K562 (cell line): Measurements from ENCODE around the gene ADTRP. TPM values are rescaled to one million over a fixed set of nuclear protein-coding genes. Genes with fewer than 3 reads are reported as not detected.

ENCODE experiments used
- ATAC-seq: fragments of 200-7000 bp; cut with Tn5 transposase; 3 replicates; pipeline ENCODE4 v1.9.1; 2020; ENCODE audit warnings: moderate library complexity
- BruUV-seq: library from RNA; stranded (reverse); fragments of 400-500 nt; replicated peaks from 2 replicates; lab custom pipeline; 2021; lab: Mats Ljungman, UMichigan
- CTCF ChIA-PET: fragments of 300-600 bp; formaldehyde crosslinking; extraction: SDS; loops from one replicate; lab custom pipeline; 2021; ENCODE audit warnings: low intra/inter-chr PET ratio; lab: Yijun Ruan, JAX
- POLR2A ChIA-PET: fragments of 300-600, 350-650 bp; sonication (Branson Sonifier 250); formaldehyde crosslinking; extraction: SDS; loops from one replicate; lab custom pipeline; 2021; ENCODE audit warnings: antibody characterized with exemption, inconsistent platforms; lab: Yijun Ruan, JAX
- DNase-seq, 4 experiments: peaks; one replicate each; pipeline versions ENCODE4 v3.0.0 to v3.0.0-alpha.2; 2011 to 2018; ENCODE audit warnings: low spot score in 3 of 4, mixed read lengths in 3 of 4; ENCODE audit errors: extremely low read depth in 1 of 4
- FAIRE-seq: peaks from 2 replicates; lab custom pipeline; 2011; peaks lifted over from hg19 to GRCh38; lab: Jason Lieb, UNC
- H2AFZ ChIP-seq: 2 replicates; pipeline ENCODE4 v1.6.0; 2011; ENCODE audit warnings: low read depth, low read length, control low read depth, inconsistent platforms
- H3K27ac ChIP-seq: fragments of 200-600 bp; 3 replicates; pipeline ENCODE4 v1.8.0; 2011; ENCODE audit warnings: low read depth, mild to moderate bottlenecking, control low read depth, inconsistent platforms, low read length, moderate library complexity, mixed read lengths; ENCODE audit errors: extremely low read depth
- H3K27me3 ChIP-seq, 2 experiments: fragments of 300-600 bp in 1 of 2; 2 replicates in 1 of 2; 3 replicates in 1 of 2; pipeline versions ENCODE4 v1.6.0 to v1.8.0; 2011; ENCODE audit warnings: inconsistent platforms in 2 of 2, low read length in 2 of 2, mild to moderate bottlenecking in 1 of 2, mixed read lengths in 1 of 2, moderate library complexity in 1 of 2; ENCODE audit not compliant: control insufficient read depth in 2 of 2, insufficient read depth in 2 of 2
- H3K36me3 ChIP-seq: fragments of 300-600 bp; 3 replicates; pipeline ENCODE4 v1.8.0; 2011; ENCODE audit warnings: mild to moderate bottlenecking, low read length, inconsistent platforms; ENCODE audit not compliant: control insufficient read depth, insufficient read depth
- H3K4me1 ChIP-seq, 2 experiments: fragments of 200-600 bp in 1 of 2; replicated peaks in 1 of 2; 2 replicates in 1 of 2; 3 replicates in 1 of 2; pipeline versions ENCODE4 v1.5.1 to v1.8.0; 2011; ENCODE audit warnings: inconsistent platforms in 2 of 2, low read length in 2 of 2, mild to moderate bottlenecking in 1 of 2, mixed read lengths in 1 of 2, moderate library complexity in 1 of 2; ENCODE audit not compliant: control insufficient read depth in 2 of 2, insufficient read depth in 2 of 2
- H3K4me2 ChIP-seq: 2 replicates; pipeline ENCODE4 v1.6.1; 2011; ENCODE audit warnings: low read length, control low read depth, inconsistent platforms, mixed read lengths; ENCODE audit not compliant: insufficient read depth
- H3K4me3 ChIP-seq: fragments of 200-600 bp; sonication (generic), shearing (Covaris generic); 2 replicates; pipeline ENCODE4 v1.5.1; 2016; ENCODE audit warnings: control low read depth, inconsistent platforms
- H3K79me2 ChIP-seq: fragments of 200-600 bp; 3 replicates; pipeline ENCODE4 v1.8.0; 2011; ENCODE audit warnings: low read length, inconsistent platforms; ENCODE audit not compliant: control insufficient read depth, insufficient read depth
- H3K9ac ChIP-seq, 2 experiments: 2 replicates each; pipeline versions ENCODE4 v1.6.0 to v1.6.1; 2011; ENCODE audit warnings: low read depth in 2 of 2, low read length in 2 of 2, control low read depth in 1 of 2, inconsistent platforms in 1 of 2, mild to moderate bottlenecking in 1 of 2, mixed read lengths in 1 of 2; ENCODE audit not compliant: insufficient read depth in 1 of 2
- H3K9me1 ChIP-seq: one replicate; pipeline ENCODE4 v1.6.0; 2011; ENCODE audit warnings: inconsistent platforms, mild to moderate bottlenecking, low read length, moderate library complexity; ENCODE audit not compliant: control insufficient read depth, insufficient read depth
- H3K9me3 ChIP-seq: replicated peaks from 2 replicates; pipeline ENCODE4 v1.5.1; 2011; ENCODE audit warnings: low read depth, low read length, inconsistent platforms; ENCODE audit not compliant: control insufficient read depth, insufficient read depth
- H4K20me1 ChIP-seq: replicated peaks from 2 replicates; pipeline ENCODE4 v1.6.1; 2011; ENCODE audit warnings: low read length, inconsistent platforms, mixed read lengths; ENCODE audit not compliant: control insufficient read depth, insufficient read depth
- BCL6 ChIP-seq: fragments of 250-450 bp; sonication (Bioruptor Pico); IDR thresholded peaks from 2 replicates; pipeline ENCODE4 v1.4.0; 2020
- BRD4 ChIP-seq: fragments of 200-600 bp; sonication (generic); IDR thresholded peaks from 2 replicates; pipeline ENCODE4 v1.6.1; 2017; ENCODE audit warnings: inconsistent platforms
- C11orf30 ChIP-seq: fragments of 450-650 bp; IDR thresholded peaks from 2 replicates; pipeline ENCODE4 v1.6.1; 2016; ENCODE audit warnings: low read depth, mild to moderate bottlenecking
- E4F1 ChIP-seq: fragments of 250-450 bp; sonication (Bioruptor Pico); IDR thresholded peaks from 2 replicates; pipeline ENCODE4 v1.5.0; 2021; ENCODE audit warnings: mild to moderate bottlenecking, borderline replicate concordance
- FOXM1 ChIP-seq, 2 experiments: fragments of 450-650 bp in 1 of 2; sonication (generic) in 1 of 2; formaldehyde crosslinking in 1 of 2; IDR thresholded peaks; 2 replicates each; pipeline versions ENCODE4 v1.6.1 to v1.9.0; 2017 to 2022; ENCODE audit warnings: low read depth in 2 of 2, mild to moderate bottlenecking in 2 of 2, missing genetic modification reagents in 1 of 2, moderate library complexity in 1 of 2
- HNRNPLL ChIP-seq: fragments of 200-400 bp; formaldehyde crosslinking; IDR thresholded peaks from 2 replicates; pipeline ENCODE4 v1.6.1; 2017; ENCODE audit warnings: low read length, low read depth, mild to moderate bottlenecking; ENCODE audit not compliant: poor library complexity, severe bottlenecking
- IFI16 ChIP-seq: fragments of 250-450 bp; sonication (Bioruptor Pico); IDR thresholded peaks from 2 replicates; pipeline ENCODE4 v2.1.2; 2022; ENCODE audit warnings: mild to moderate bottlenecking, inconsistent platforms
- L3MBTL2 ChIP-seq: fragments of 450-650 bp; IDR thresholded peaks from 2 replicates; pipeline ENCODE4 v1.6.1; 2016; ENCODE audit warnings: mild to moderate bottlenecking, moderate library complexity
- MAFF ChIP-seq: IDR thresholded peaks from 2 replicates; pipeline ENCODE4 v1.6.1; 2012; ENCODE audit warnings: low read length, improper control_type of control experiment
- MAFG ChIP-seq: fragments of 450-650 bp; conservative IDR thresholded peaks from 2 replicates; pipeline ENCODE4 v1.6.1; 2016; ENCODE audit warnings: missing genetic modification characterization, missing compliant biosample characterization
- MAFK ChIP-seq: IDR thresholded peaks from 2 replicates; pipeline ENCODE4 v1.6.1; 2011; ENCODE audit warnings: low read length, improper control_type of control experiment
- MCM2 ChIP-seq: fragments of 450-650 bp; IDR thresholded peaks from 2 replicates; pipeline ENCODE4 v1.6.1; 2017; ENCODE audit warnings: low read depth, mild to moderate bottlenecking
- PCBP2 ChIP-seq: fragments of 200-400 bp; formaldehyde crosslinking; IDR thresholded peaks from 2 replicates; pipeline ENCODE4 v1.6.1; 2018; ENCODE audit warnings: low read length, low read depth, mild to moderate bottlenecking, moderate library complexity; ENCODE audit not compliant: poor library complexity, severe bottlenecking
- TCFL5 ChIP-seq: fragments of 250-450 bp; sonication (Bioruptor Pico); conservative IDR thresholded peaks from 2 replicates; pipeline ENCODE4 v1.6.1; 2021; ENCODE audit warnings: mild to moderate bottlenecking, moderate library complexity, matching md5 sums
- ZNF224 ChIP-seq: sonication (generic); formaldehyde crosslinking; IDR thresholded peaks from 2 replicates; pipeline ENCODE4 v1.8.0; 2022; ENCODE audit warnings: mild to moderate bottlenecking, missing genetic modification reagents
- ZNF274 ChIP-seq: IDR thresholded peaks from 2 replicates; pipeline ENCODE4 v1.6.1; 2011; ENCODE audit warnings: low read depth, mild to moderate bottlenecking, low read length, moderate library complexity, borderline replicate concordance
- ZNF277 ChIP-seq: fragments of 250-450 bp; sonication (Bioruptor Pico); IDR thresholded peaks from 2 replicates; pipeline ENCODE4 v1.8.0; 2022; ENCODE audit warnings: inconsistent platforms, mild to moderate bottlenecking, moderate library complexity, borderline replicate concordance
- ZNF395 ChIP-seq: fragments of 200-800 bp; sonication (Bioruptor generic); IDR thresholded peaks from 2 replicates; pipeline ENCODE4 v1.6.1; 2017; ENCODE audit warnings: missing genetic modification characterization, missing compliant biosample characterization
- WGBS: fragments of 100-300 bp; shearing (Covaris generic); methylation state at CpG from one replicate; pipeline ENCODE4 v1.1.6; 2016; ENCODE audit warnings: low coverage, mixed read lengths; ENCODE audit not compliant: insufficient coverage; ENCODE audit errors: missing lambda C conversion rate; 5-methylcytosine and 5-hydroxymethylcytosine counted together
- in situ Hi-C: fragments of 300-500 bp; cut with MboI; formaldehyde crosslinking; loops from 4 replicates; pipeline ENCODE4 v1.15.0; 2018; ENCODE audit warnings: inconsistent platforms, mixed read lengths
- intact Hi-C: fragments of 100-400 bp; cut with micrococcal nuclease; formaldehyde crosslinking; loops from 2 replicates; pipeline ENCODE4 v1.14.2; 2022
- polyA plus RNA-seq, 8 experiments: library from polyadenylated mRNA; depleted of rRNA in 4 of 8; stranded (reverse) in 5 of 8; unstranded in 3 of 8; fragments of >200 nt; fragmentation: Nextera tagmentation in 2 of 8; fragmentation: Illumina TruSeq in 1 of 8; extraction: Ambion mirVana in 2 of 8; extraction: Trizol in 1 of 8; gene quantifications; 2 replicates each; pipeline versions ENCODE4 v1.2.1 to v1.2.3, GENCODE V29; 2011 to 2014; ENCODE audit warnings: inconsistent platforms in 1 of 8, missing spikeins in 1 of 8
- total RNA-seq, 7 experiments: library from RNA; depleted of rRNA in 6 of 7; stranded (reverse); fragments of >200 nt in 6 of 7; fragmentation: Illumina TruSeq in 2 of 7; extraction: Trizol in 2 of 7; gene quantifications; 2 replicates each; pipeline versions ENCODE4 v1.2.1 to v1.2.3, GENCODE V29; 2011 to 2021; ENCODE audit warnings: low replicate concordance in 1 of 7

Gene ADTRP
- total and polyA plus RNA-seq, 9 of the 15 experiments (the other 6 are each of a cell fraction or from before 2014, with no cell fraction given): 7.4 to 24.0 (median 13.6) TPM

- no peak overlapping the region for H3K27ac ChIP-seq
- in situ Hi-C loops: no loop called here
- H3K9me1 ChIP-seq: no peaks in the 10 kb centered on the region
- no peak for FAIRE-seq
- intact Hi-C loops: no loop called here
- no peaks in the 10 kb centered on the region for H4K20me1 ChIP-seq
- peaks cover 0 to 30% of the 10 kb centered on the region in 2 experiments; a peak in 4 of 5 replicates for H3K4me1 ChIP-seq
- H3K9me3 ChIP-seq: no peaks in the 10 kb centered on the region
- no peak for DNase-seq
- H3K36me3 ChIP-seq: no peaks in the 10 kb centered on the region
- no TSS peak for BruUV-seq
- H2AFZ ChIP-seq: no peak overlapping the region
- no peak overlapping the region for H3K4me2 ChIP-seq
- no peaks in the 10 kb centered on the region for H3K79me2 ChIP-seq
- H3K9ac ChIP-seq: no peak overlapping the region
- H3K27me3 ChIP-seq: no peaks in the 10 kb centered on the region
- no peak for ATAC-seq
- no peak overlapping the region for H3K4me3 ChIP-seq
- WGBS: 72% methylated on average over 4 of the region's 4 CpGs
- CTCF ChIA-PET: no interaction called here
- POLR2A ChIA-PET: interaction anchor here (0.7 to 1.6 kb wide), 3 partner anchors 11 to 19 kb away, joined by 3 to 6 read pairs (median 3); no protein-coding TSS in a partner anchor
- TF ChIP-seq MAFG (tag) (peak; percentile 37), ZNF224 (CRISPR knock-in tag) (no peak), TCFL5 (CRISPR knock-in tag) (no peak), MCM2 (no peak), ZNF274 (no peak), E4F1 (CRISPR knock-in tag) (no peak), ZNF395 (CRISPR knock-in tag) (no peak), FOXM1 (IDR thresholded peaks at IDR 0.05; ENCODE audit: low read depth) (no peak), FOXM1 (CRISPR knock-in tag; IDR thresholded peaks at IDR 0.05; ENCODE audit: low read depth) (no peak), MAFK (peak; percentile 40), IFI16 (CRISPR knock-in tag) (no peak), ZNF277 (CRISPR knock-in tag) (no peak), PCBP2 (no peak), HNRNPLL (no peak), BCL6 (CRISPR knock-in tag) (no peak), L3MBTL2 (no peak), C11orf30 (0 out of 2 replicates have a peak, but pooled peaks have one; percentile 61), MAFF (peak; percentile 45), BRD4 (no peak)
These were observed 14.9 kb downstream of the ADTRP start for GRCh38 chr6:11763460-11764249.
